T1000 (cell line): Measurements from ENCODE around the gene TPSD1.
"Not testable (repeated sequence)": the region's sequence is repeated elsewhere in the genome, so short reads cannot be mapped to it uniquely, and the experiment has no call there.

Experiments used
- DNase-seq: peaks from one replicate; lab custom pipeline; 2025; ENCODE audit warnings: mixed read lengths; lab: John Stamatoyannopoulos, UW

TPSD1 gene

GRCh38 chr16:1262846-1263221 lies 7.0 kb downstream of the TPSD1 start:
- no peak for DNase-seq

GRCh38 chr16:1263591-1264344 lies 7.9 kb downstream of the TPSD1 start:
- DNase-seq, result no peak

GRCh38 chr16:1264345-1265089 lies 8.6 kb downstream of the TPSD1 start:
- DNase-seq, result no peak

GRCh38 chr16:1265090-1265630 lies 9.3 kb downstream of the TPSD1 start:
- DNase-seq, result no peak

- DNase-seq, result no peak
Measured at GRCh38 chr16:1265826-1266225, 10.0 kb downstream of the TPSD1 start.

GRCh38 chr16:1269418-1269817 lies 13.5 kb downstream of the TPSD1 start:
- DNase-seq, result not testable (repeated sequence)

GRCh38 chr16:1271380-1271723 lies 15.5 kb downstream of the TPSD1 start:
- no peak for DNase-seq

- peak; percentile 29 for DNase-seq
Measured at GRCh38 chr16:1271724-1272413, 16.0 kb downstream of the TPSD1 start.

- DNase-seq, result no peak
Measured at GRCh38 chr16:1272453-1273198, 16.8 kb downstream of the TPSD1 start.

GRCh38 chr16:1273816-1274215 lies 17.9 kb downstream of the TPSD1 start:
- no peak for DNase-seq

- no peak for DNase-seq
Measured at GRCh38 chr16:1274767-1275166, 18.9 kb downstream of the TPSD1 start.

- no peak for DNase-seq
Measured at GRCh38 chr16:1275791-1276579, 20.1 kb downstream of the TPSD1 start.

GRCh38 chr16:1276580-1276878 lies 20.7 kb downstream of the TPSD1 start:
- DNase-seq, result no peak

GRCh38 chr16:1277151-1277598 lies 21.3 kb downstream of the TPSD1 start:
- no peak for DNase-seq

- DNase-seq, result no peak
Measured at GRCh38 chr16:1277617-1278282, 21.9 kb downstream of the TPSD1 start.

GRCh38 chr16:1278477-1278876 lies 22.6 kb downstream of the TPSD1 start:
- no peak for DNase-seq

GRCh38 chr16:1279081-1279944 lies 23.4 kb downstream of the TPSD1 start:
- DNase-seq, result no peak

GRCh38 chr16:1279945-1280589 lies 24.2 kb downstream of the TPSD1 start:
- DNase-seq, result no peak

GRCh38 chr16:1280783-1281182 lies 24.9 kb downstream of the TPSD1 start:
- DNase-seq, result no peak
